IMR-90 (cell line): ENCODE measurements around the gene FGF12.

ENCODE experiments used
- BHLHE40 ChIP-seq: fragments of 150-350 bp; IDR thresholded peaks from 2 replicates; pipeline ENCODE4 v1.6.1; 2016; ENCODE audit warnings: mild to moderate bottlenecking, low read depth, low read length
- MXI1 ChIP-seq: IDR thresholded peaks from 2 replicates; pipeline ENCODE4 v1.6.1; 2012; ENCODE audit warnings: low read depth, mild to moderate bottlenecking, low read length, moderate library complexity, borderline replicate concordance
- SMC3 ChIP-seq: fragments of 150-350 bp; IDR thresholded peaks from 2 replicates; pipeline ENCODE4 v1.6.1; 2016; ENCODE audit warnings: low read depth, mild to moderate bottlenecking, antibody characterized with exemption, low read length, moderate library complexity
- TF ChIP-seq, protein P1 (sequence below): conservative IDR thresholded peaks from 2 replicates; pipeline ENCODE4 v1.5.1; 2012; ENCODE audit warnings: mild to moderate bottlenecking, low read depth, low read length, improper control_type of control experiment

DNA sequence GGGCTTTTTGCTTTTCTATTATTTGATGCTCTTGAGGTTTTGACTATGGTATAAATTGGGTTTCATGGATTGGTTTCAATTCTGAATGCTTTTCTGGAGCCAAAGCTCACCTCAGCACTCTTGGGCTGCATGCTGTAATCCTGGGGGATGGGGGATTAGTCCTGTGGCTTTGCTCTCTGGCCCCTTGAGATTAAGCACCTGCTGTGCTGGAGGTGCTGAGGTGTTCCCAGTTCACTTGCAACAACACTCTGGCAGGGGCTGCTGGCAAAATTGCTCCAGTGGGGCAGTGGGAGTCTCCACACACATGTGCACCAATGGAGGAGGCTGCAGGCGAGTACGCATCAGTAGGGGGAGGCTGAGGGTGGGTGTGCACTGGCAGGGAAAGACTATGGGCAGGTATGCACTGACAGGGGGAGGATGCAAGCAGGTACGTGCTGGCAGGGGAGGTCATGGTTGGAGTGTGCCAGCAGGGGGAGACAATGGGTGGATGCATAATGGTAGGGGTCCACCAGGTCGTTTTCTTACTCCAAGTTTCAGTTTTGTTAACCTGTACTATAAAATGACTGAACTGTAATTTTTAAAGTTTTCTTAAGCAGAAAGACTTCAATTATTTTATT lies 489.2 kb downstream of the FGF12 start:
- TF ChIP-seq, protein P1, sequence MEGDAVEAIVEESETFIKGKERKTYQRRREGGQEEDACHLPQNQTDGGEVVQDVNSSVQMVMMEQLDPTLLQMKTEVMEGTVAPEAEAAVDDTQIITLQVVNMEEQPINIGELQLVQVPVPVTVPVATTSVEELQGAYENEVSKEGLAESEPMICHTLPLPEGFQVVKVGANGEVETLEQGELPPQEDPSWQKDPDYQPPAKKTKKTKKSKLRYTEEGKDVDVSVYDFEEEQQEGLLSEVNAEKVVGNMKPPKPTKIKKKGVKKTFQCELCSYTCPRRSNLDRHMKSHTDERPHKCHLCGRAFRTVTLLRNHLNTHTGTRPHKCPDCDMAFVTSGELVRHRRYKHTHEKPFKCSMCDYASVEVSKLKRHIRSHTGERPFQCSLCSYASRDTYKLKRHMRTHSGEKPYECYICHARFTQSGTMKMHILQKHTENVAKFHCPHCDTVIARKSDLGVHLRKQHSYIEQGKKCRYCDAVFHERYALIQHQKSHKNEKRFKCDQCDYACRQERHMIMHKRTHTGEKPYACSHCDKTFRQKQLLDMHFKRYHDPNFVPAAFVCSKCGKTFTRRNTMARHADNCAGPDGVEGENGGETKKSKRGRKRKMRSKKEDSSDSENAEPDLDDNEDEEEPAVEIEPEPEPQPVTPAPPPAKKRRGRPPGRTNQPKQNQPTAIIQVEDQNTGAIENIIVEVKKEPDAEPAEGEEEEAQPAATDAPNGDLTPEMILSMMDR = no peak
- no peak for TF ChIP-seq BHLHE40
- TF ChIP-seq MXI1 = no peak
- no peak for TF ChIP-seq SMC3
